DOHH2 (cell line): ENCODE measurements around the gene SAMD4B.

Experiments
- H3F3A ChIP-seq: fragments of 200-600 bp; sonication (generic), shearing (Covaris generic); 2 replicates; pipeline ENCODE4 v1.6.0; 2016; ENCODE audit warnings: antibody characterized with exemption, mild to moderate bottlenecking; ENCODE audit not compliant: control insufficient read depth, insufficient read depth
- H3K27ac ChIP-seq: fragments of 200-600 bp; sonication (generic); 2 replicates; pipeline ENCODE4 v1.5.1; 2014; ENCODE audit warnings: low read depth, mild to moderate bottlenecking, low read length, moderate library complexity
- H3K27me3 ChIP-seq: fragments of 200-600 bp; sonication (generic); 2 replicates; pipeline ENCODE4 v1.6.1; 2014; ENCODE audit warnings: mild to moderate bottlenecking, low read length, mixed read lengths; ENCODE audit not compliant: control insufficient read depth
- H3K36me3 ChIP-seq: fragments of 200-600 bp; sonication (generic); 2 replicates; pipeline ENCODE4 v1.6.1; 2014; ENCODE audit warnings: mild to moderate bottlenecking, low read length, moderate library complexity, mixed read lengths; ENCODE audit not compliant: control insufficient read depth
- H3K4me1 ChIP-seq: fragments of 200-600 bp; sonication (generic); 2 replicates; pipeline ENCODE4 v1.6.1; 2014; ENCODE audit warnings: mild to moderate bottlenecking, low read length, mixed read lengths; ENCODE audit not compliant: control insufficient read depth
- H3K4me2 ChIP-seq: fragments of 200-600 bp; sonication (generic); 2 replicates; pipeline ENCODE4 v1.6.0; 2014; ENCODE audit warnings: mild to moderate bottlenecking, low read length, moderate library complexity
- H3K4me3 ChIP-seq: fragments of 200-600 bp; sonication (generic); 2 replicates; pipeline ENCODE4 v1.5.1; 2014; ENCODE audit warnings: mild to moderate bottlenecking, low read length, mixed read lengths
- H3K79me2 ChIP-seq: fragments of 200-600 bp; sonication (generic); 2 replicates; pipeline ENCODE4 v1.6.1; 2014; ENCODE audit warnings: mild to moderate bottlenecking, low read length, mixed read lengths; ENCODE audit not compliant: control insufficient read depth
- H3K9me2 ChIP-seq: fragments of 200-600 bp; sonication (generic); replicated peaks from 2 replicates; pipeline ENCODE4 v1.6.1; 2014; ENCODE audit warnings: mild to moderate bottlenecking, low read length, mixed read lengths; ENCODE audit not compliant: control insufficient read depth
- H3K9me3 ChIP-seq: fragments of 200-600 bp; sonication (generic); 2 replicates; pipeline ENCODE4 v1.6.1; 2014; ENCODE audit warnings: antibody characterized with exemption, low read length, mixed read lengths; ENCODE audit not compliant: control insufficient read depth, insufficient read depth
- H4K20me1 ChIP-seq: fragments of 200-600 bp; sonication (generic); 2 replicates; pipeline ENCODE4 v1.6.0; 2014; ENCODE audit warnings: low read depth, mild to moderate bottlenecking, antibody characterized with exemption, low read length, moderate library complexity; ENCODE audit not compliant: control insufficient read depth, insufficient read depth
- EZH2phosphoT487 ChIP-seq: fragments of 200-600 bp; sonication (generic); IDR thresholded peaks from 2 replicates; pipeline ENCODE4 v1.6.1; 2017; ENCODE audit warnings: borderline replicate concordance, mild to moderate bottlenecking, antibody characterized with exemption, low read length, moderate library complexity, mixed read lengths
- TF ChIP-seq, protein P1 (sequence below): fragments of 200-600 bp; sonication (generic); IDR thresholded peaks from one replicate; pipeline ENCODE4 v1.5.1; 2014; ENCODE audit warnings: antibody characterized with exemption, mild to moderate bottlenecking, low read depth, low read length; ENCODE audit not compliant: poor library complexity, severe bottlenecking

SAMD4B gene

DNA sequence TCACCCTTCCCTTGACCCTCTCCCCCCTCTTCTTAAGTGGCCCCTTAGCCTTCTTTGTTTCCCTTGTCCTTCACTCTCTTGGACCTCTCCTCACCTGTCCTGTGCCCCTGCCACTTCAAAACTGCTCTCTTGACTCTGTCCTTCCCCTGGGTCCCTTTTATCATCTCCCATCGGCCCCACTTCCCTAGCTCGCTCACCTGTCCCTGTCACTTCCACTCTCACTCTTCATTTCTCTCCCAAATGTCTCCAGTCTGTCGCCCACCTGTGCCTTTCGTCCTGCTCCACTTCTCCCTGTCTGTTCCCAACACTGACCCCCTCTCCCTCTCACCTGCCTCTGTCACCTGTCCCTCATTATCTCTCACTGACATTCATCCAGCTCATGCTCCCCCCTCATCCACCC lies 45.3 kb upstream of the SAMD4B start:
- H3K27ac ChIP-seq = no peak overlapping the region
- no peaks in the 10 kb centered on the region for H3K9me2 ChIP-seq
- no peaks in the 10 kb centered on the region for H3K36me3 ChIP-seq
- H3K79me2 ChIP-seq = no peaks in the 10 kb centered on the region
- TF ChIP-seq, protein P1, sequence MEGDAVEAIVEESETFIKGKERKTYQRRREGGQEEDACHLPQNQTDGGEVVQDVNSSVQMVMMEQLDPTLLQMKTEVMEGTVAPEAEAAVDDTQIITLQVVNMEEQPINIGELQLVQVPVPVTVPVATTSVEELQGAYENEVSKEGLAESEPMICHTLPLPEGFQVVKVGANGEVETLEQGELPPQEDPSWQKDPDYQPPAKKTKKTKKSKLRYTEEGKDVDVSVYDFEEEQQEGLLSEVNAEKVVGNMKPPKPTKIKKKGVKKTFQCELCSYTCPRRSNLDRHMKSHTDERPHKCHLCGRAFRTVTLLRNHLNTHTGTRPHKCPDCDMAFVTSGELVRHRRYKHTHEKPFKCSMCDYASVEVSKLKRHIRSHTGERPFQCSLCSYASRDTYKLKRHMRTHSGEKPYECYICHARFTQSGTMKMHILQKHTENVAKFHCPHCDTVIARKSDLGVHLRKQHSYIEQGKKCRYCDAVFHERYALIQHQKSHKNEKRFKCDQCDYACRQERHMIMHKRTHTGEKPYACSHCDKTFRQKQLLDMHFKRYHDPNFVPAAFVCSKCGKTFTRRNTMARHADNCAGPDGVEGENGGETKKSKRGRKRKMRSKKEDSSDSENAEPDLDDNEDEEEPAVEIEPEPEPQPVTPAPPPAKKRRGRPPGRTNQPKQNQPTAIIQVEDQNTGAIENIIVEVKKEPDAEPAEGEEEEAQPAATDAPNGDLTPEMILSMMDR = no peak
- TF ChIP-seq EZH2phosphoT487 = no peak
- no peaks in the 10 kb centered on the region for H3K9me3 ChIP-seq
- H3F3A ChIP-seq = no peaks in the 10 kb centered on the region
- no peaks in the 10 kb centered on the region for H4K20me1 ChIP-seq
- 0 out of 2 replicates have a peak, but pooled peaks cover 3% of the 10 kb centered on the region for H3K27me3 ChIP-seq
- no peaks in the 10 kb centered on the region for H3K4me1 ChIP-seq
- H3K4me3 ChIP-seq = no peak overlapping the region
- H3K4me2 ChIP-seq = no peak overlapping the region

DNA sequence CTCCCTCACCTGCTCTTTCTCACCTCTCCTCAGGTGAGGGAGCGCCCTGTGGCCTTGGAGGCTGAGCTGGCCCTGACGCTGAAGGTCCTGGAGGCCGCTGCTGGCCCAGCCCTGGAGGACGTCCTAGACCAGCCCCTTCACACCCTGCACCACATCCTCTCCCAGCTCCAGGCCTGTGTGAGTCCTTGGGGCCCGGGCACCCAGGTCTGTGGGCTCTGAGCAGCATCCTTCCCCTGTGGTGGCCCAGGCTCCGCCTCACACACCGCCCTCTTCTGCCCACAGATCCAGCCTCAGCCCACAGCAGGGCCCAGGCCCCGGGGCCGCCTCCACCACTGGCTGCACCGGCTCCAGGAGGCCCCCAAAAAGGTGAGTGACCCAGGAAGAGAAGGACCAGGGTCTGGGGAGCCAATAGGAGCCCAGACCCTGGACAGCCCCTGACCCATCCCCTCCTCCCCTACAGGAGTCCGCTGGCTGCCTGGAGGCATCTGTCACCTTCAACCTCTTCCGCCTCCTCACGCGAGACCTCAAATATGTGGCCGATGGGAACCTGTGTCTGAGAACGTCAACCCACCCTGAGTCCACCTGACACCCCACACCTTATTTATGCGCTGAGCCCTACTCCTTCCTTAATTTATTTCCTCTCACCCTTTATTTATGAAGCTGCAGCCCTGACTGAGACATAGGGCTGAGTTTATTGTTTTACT lies 44.1 kb upstream of the SAMD4B start:
- Histone ChIP-seq H3K36me3 (no peaks in the 10 kb centered on the region), H3K79me2 (no peaks in the 10 kb centered on the region), H3K27me3 (0 out of 2 replicates have a peak, but pooled peaks cover 3% of the 10 kb centered on the region), H4K20me1 (no peaks in the 10 kb centered on the region), H3F3A (no peaks in the 10 kb centered on the region), H3K4me3 (no peak overlapping the region), H3K9me2 (no peaks in the 10 kb centered on the region), H3K9me3 (no peaks in the 10 kb centered on the region), H3K27ac (no peak overlapping the region), H3K4me1 (no peaks in the 10 kb centered on the region), H3K4me2 (no peak overlapping the region)
- TF ChIP-seq, protein P1 = no peak
- no peak for TF ChIP-seq EZH2phosphoT487

DNA sequence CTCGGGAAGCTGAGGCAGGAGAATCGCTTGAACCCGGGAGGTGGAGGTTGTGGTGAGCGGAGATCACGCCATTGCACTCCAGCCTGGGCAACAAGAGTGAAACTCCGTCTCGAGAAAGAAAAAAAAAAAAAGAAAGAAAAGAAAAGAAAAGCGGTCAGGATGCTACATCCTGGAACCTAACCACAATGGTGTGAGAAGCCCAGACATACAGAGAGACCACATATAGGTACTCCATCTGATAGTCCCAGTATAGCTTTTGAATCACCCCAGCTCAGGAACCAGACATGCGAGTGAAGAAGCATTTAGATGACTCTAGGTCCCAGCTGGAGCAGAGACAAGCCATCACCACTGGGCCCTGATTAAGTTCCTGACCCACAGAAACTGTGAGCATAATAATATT lies 42.8 kb upstream of the SAMD4B start:
- Histone ChIP-seq H3K4me1 (no peaks in the 10 kb centered on the region), H3K27ac (no peak overlapping the region), H3K27me3 (0 out of 2 replicates have a peak, but pooled peaks cover 3% of the 10 kb centered on the region), H3K4me2 (no peak overlapping the region), H3K9me3 (no peaks in the 10 kb centered on the region), H3K9me2 (no peaks in the 10 kb centered on the region), H3F3A (no peaks in the 10 kb centered on the region), H3K79me2 (no peaks in the 10 kb centered on the region), H3K36me3 (no peaks in the 10 kb centered on the region), H3K4me3 (no peak overlapping the region), H4K20me1 (no peaks in the 10 kb centered on the region)
- TF ChIP-seq, protein P1 = no peak
- TF ChIP-seq EZH2phosphoT487 = no peak
